LNCAP (cell line): ENCODE data around the gene FLNC.

Experiments used
- CTCF ChIP-seq: fragments of 450-650 bp; IDR thresholded peaks from 2 replicates; pipeline ENCODE4 v1.5.1; 2017; ENCODE audit warnings: mild to moderate bottlenecking

The FLNC gene

GRCh38 chr7:128852537-128853254, 22.5 kb downstream of the FLNC start:
- TF ChIP-seq CTCF, result no peak

- TF ChIP-seq CTCF, result no peak
Observed at GRCh38 chr7:128853799-128854198, 23.6 kb downstream of the FLNC start.

GRCh38 chr7:128854396-128854795, 24.2 kb downstream of the FLNC start:
- TF ChIP-seq CTCF, result no peak

- no peak for TF ChIP-seq CTCF
Observed at GRCh38 chr7:128855559-128855958, 25.4 kb downstream of the FLNC start.

- TF ChIP-seq CTCF, result no peak
Observed at GRCh38 chr7:128856001-128856718, 26.0 kb downstream of the FLNC start.

- TF ChIP-seq CTCF, result no peak
Observed at GRCh38 chr7:128858380-128859231, 28.4 kb downstream of the FLNC start.
